CD14-positive monocyte (primary cell): ENCODE results near the gene VAMP3. TPM values are rescaled to one million over a fixed set of nuclear protein-coding genes. Genes with fewer than 3 reads are reported as not detected.

Experiments
- DNase-seq, 3 donors: peaks; one replicate each; pipeline ENCODE4 v3.0.0-alpha.2; 2011 to 2022
- H2AFZ ChIP-seq: 2 replicates; pipeline ENCODE4 v1.6.0; 2012; ENCODE audit warnings: mild to moderate bottlenecking, low read depth, low read length, inconsistent platforms; ENCODE audit not compliant: insufficient read depth, poor library complexity, severe bottlenecking
- H3K27ac ChIP-seq, 2 donors: 1 replicate in 1 of 2; 2 replicates in 1 of 2; pipeline ENCODE4 v1.5.1; 2012 to 2013; ENCODE audit warnings: low read length in 2 of 2, control low read depth in 1 of 2, inconsistent platforms in 1 of 2, low read depth in 1 of 2, mild to moderate bottlenecking in 1 of 2
- H3K27me3 ChIP-seq, 2 donors: one replicate each; pipeline versions ENCODE4 v1.6.0 to v1.6.1; 2011 to 2013; ENCODE audit warnings: low read length in 2 of 2; ENCODE audit not compliant: control insufficient read depth in 2 of 2, insufficient read depth in 2 of 2
- H3K36me3 ChIP-seq, 2 donors: replicated peaks in 1 of 2; 1 replicate in 1 of 2; 2 replicates in 1 of 2; pipeline versions ENCODE4 v1.5.1 to v1.6.1; 2012 to 2013; ENCODE audit warnings: low read length in 2 of 2, control low read depth in 1 of 2, inconsistent platforms in 1 of 2, mild to moderate bottlenecking in 1 of 2; ENCODE audit not compliant: insufficient read depth in 2 of 2, control insufficient read depth in 1 of 2
- H3K4me1 ChIP-seq, 2 donors: 1 replicate in 1 of 2; 2 replicates in 1 of 2; pipeline versions ENCODE4 v1.5.1 to v1.6.1; 2012 to 2013; ENCODE audit warnings: low read length in 2 of 2, control low read depth in 1 of 2, inconsistent platforms in 1 of 2, mild to moderate bottlenecking in 1 of 2, moderate library complexity in 1 of 2; ENCODE audit not compliant: insufficient read depth in 2 of 2, control insufficient read depth in 1 of 2
- H3K4me2 ChIP-seq: replicated peaks from 2 replicates; pipeline ENCODE3; 2012; ENCODE audit warnings: low read length, moderate library complexity, mild to moderate bottlenecking; ENCODE audit not compliant: poor library complexity, severe bottlenecking; ENCODE audit errors: extremely low read depth
- H3K4me3 ChIP-seq, 3 experiments: fragments of 200-600 bp in 1 of 3; sonication (generic) in 1 of 3; replicated peaks in 1 of 3; 1 replicate in 2 of 3; 2 replicates in 1 of 3; pipeline ENCODE4 v1.5.1; 2011 to 2013; ENCODE audit warnings: low read length in 3 of 3, mild to moderate bottlenecking in 3 of 3, control low read depth in 2 of 3, low read depth in 2 of 3, inconsistent platforms in 1 of 3, moderate library complexity in 1 of 3
- H3K79me2 ChIP-seq: 2 replicates; pipeline ENCODE4 v1.6.0; 2012; ENCODE audit warnings: mild to moderate bottlenecking, control low read depth, inconsistent platforms, low read length, moderate library complexity; ENCODE audit not compliant: insufficient read depth
- H3K9ac ChIP-seq: 2 replicates; pipeline ENCODE4 v1.6.0; 2017; ENCODE audit warnings: low read length, mild to moderate bottlenecking; ENCODE audit not compliant: insufficient read depth, poor library complexity, severe bottlenecking
- H3K9me3 ChIP-seq, 2 donors: replicated peaks in 1 of 2; 1 replicate in 1 of 2; 2 replicates in 1 of 2; pipeline versions ENCODE4 v1.5.1 to v1.6.1; 2012 to 2013; ENCODE audit warnings: low read length in 2 of 2, control low read depth in 1 of 2; ENCODE audit not compliant: control insufficient read depth in 1 of 2, insufficient read depth in 1 of 2
- H4K20me1 ChIP-seq: 2 replicates; pipeline ENCODE4 v1.6.0; 2012; ENCODE audit warnings: mild to moderate bottlenecking, low read length, control low read depth, moderate library complexity; ENCODE audit not compliant: insufficient read depth
- H3K27ac Mint-ChIP-seq, 7 donors: one replicate each; pipeline ENCODE4 v1.8.0; 2020; ENCODE audit warnings: mild to moderate bottlenecking in 7 of 7, mixed read lengths in 7 of 7, moderate library complexity in 6 of 7, inconsistent platforms in 2 of 7
- H3K27me3 Mint-ChIP-seq, 3 donors: one replicate each; pipeline ENCODE4 v1.8.0; 2021 to 2022; ENCODE audit warnings: low read depth in 3 of 3, mild to moderate bottlenecking in 3 of 3, mixed read lengths in 3 of 3, moderate library complexity in 3 of 3, inconsistent platforms in 1 of 3
- H3K36me3 Mint-ChIP-seq, 2 donors: one replicate each; pipeline ENCODE4 v1.8.0; 2020; ENCODE audit warnings: mixed read lengths in 2 of 2, inconsistent platforms in 1 of 2, mild to moderate bottlenecking in 1 of 2
- H3K4me1 Mint-ChIP-seq: one replicate; pipeline ENCODE4 v1.8.0; 2020; ENCODE audit warnings: mild to moderate bottlenecking, mixed read lengths
- H3K4me3 Mint-ChIP-seq, 2 donors: one replicate each; pipeline ENCODE4 v1.8.0; 2020; ENCODE audit warnings: mild to moderate bottlenecking in 2 of 2, mixed read lengths in 2 of 2, moderate library complexity in 1 of 2
- H3K9me3 Mint-ChIP-seq, 7 donors: one replicate each; pipeline ENCODE4 v1.8.0; 2020 to 2022; ENCODE audit warnings: mixed read lengths in 7 of 7, mild to moderate bottlenecking in 6 of 7, moderate library complexity in 6 of 7, inconsistent platforms in 2 of 7
- WGBS: methylation state at CpG from one replicate; pipeline ENCODE4 v1.1.5; 2013; ENCODE audit warnings: missing lambda C conversion rate; ENCODE audit not compliant: insufficient coverage; 5-methylcytosine and 5-hydroxymethylcytosine counted together
- intact Hi-C, 2 donors: fragments of 100-400 bp; cut with micrococcal nuclease; formaldehyde crosslinking; loops; one replicate each; pipeline versions ENCODE4 v1.15.0 to v1.15.1; 2023
- polyA plus RNA-seq, 3 donors: library from polyadenylated mRNA; depleted of rRNA in 1 of 3; unstranded in 2 of 3; stranded (reverse) in 1 of 3; fragments of 300-500 nt in 2 of 3; fragments of >200 nt in 1 of 3; fragmentation: Illumina TruSeq in 2 of 3; gene quantifications; 1 replicate in 2 of 3; 2 replicates in 1 of 3; pipeline ENCODE4 v1.2.3, GENCODE V29; 2012 to 2021
- TF ChIP-seq, protein P1 (sequence below): fragments of 200-600 bp; IDR thresholded peaks from one replicate; pipeline ENCODE4 v1.8.0; 2022; ENCODE audit warnings: antibody characterized with exemption, mild to moderate bottlenecking

Gene VAMP3
- polyA plus RNA-seq, 3 donors: 106 to 149 (median 138) TPM

DNA sequence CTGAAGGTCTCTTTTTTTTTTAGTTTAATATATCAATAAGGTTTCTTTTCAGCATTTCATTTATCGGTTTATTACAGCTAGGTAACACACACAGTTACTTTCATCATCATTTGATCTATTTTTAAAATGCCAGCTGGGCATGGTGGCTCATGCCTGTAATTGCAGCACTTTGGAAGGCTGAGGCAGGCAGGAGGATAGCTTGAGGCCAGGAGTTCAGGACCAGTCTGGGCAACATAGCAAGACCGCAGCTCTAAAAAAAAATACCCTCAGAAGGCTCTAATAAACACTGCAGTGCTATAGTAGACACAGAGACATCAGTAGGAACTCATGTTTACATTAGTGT lies 48.5 kb upstream of the VAMP3 start:
- H3K27ac ChIP-seq: no peak overlapping the region
- TF ChIP-seq, protein P1, sequence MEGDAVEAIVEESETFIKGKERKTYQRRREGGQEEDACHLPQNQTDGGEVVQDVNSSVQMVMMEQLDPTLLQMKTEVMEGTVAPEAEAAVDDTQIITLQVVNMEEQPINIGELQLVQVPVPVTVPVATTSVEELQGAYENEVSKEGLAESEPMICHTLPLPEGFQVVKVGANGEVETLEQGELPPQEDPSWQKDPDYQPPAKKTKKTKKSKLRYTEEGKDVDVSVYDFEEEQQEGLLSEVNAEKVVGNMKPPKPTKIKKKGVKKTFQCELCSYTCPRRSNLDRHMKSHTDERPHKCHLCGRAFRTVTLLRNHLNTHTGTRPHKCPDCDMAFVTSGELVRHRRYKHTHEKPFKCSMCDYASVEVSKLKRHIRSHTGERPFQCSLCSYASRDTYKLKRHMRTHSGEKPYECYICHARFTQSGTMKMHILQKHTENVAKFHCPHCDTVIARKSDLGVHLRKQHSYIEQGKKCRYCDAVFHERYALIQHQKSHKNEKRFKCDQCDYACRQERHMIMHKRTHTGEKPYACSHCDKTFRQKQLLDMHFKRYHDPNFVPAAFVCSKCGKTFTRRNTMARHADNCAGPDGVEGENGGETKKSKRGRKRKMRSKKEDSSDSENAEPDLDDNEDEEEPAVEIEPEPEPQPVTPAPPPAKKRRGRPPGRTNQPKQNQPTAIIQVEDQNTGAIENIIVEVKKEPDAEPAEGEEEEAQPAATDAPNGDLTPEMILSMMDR: no peak
- H3K27me3 Mint-ChIP-seq: no peaks in the 10 kb centered on the region
- no peaks in the 10 kb centered on the region for H3K36me3 Mint-ChIP-seq
- no CpG with 5 or more reads among the region's 2 CpGs for WGBS
- H3K79me2 ChIP-seq: no peaks in the 10 kb centered on the region
- H4K20me1 ChIP-seq: no peaks in the 10 kb centered on the region
- intact Hi-C loops: no loop called here
- no peaks in the 10 kb centered on the region for H3K27me3 ChIP-seq
- H3K4me1 ChIP-seq: peaks cover 7 to 8% of the 10 kb centered on the region in 2 donors
- DNase-seq: no peak
- no peaks in the 10 kb centered on the region for H3K9me3 Mint-ChIP-seq
- H3K4me3 Mint-ChIP-seq: no peak overlapping the region
- no peaks in the 10 kb centered on the region for H3K9me3 ChIP-seq
- H3K9ac ChIP-seq: no peak overlapping the region
- no peak overlapping the region for H2AFZ ChIP-seq
- no peak overlapping the region for H3K4me3 ChIP-seq
- H3K4me2 ChIP-seq: no peak overlapping the region
- peaks cover 12% of the 10 kb centered on the region for H3K4me1 Mint-ChIP-seq
- no peaks in the 10 kb centered on the region for H3K36me3 ChIP-seq
- no peak overlapping the region for H3K27ac Mint-ChIP-seq

- TF ChIP-seq, protein P1: no peak
- Histone ChIP-seq H3K27ac (no peak overlapping the region), H3K4me3 (no peak overlapping the region), H2AFZ (peak overlapping the region; percentile 59), H4K20me1 (no peaks in the 10 kb centered on the region), H3K79me2 (no peaks in the 10 kb centered on the region), H3K9ac (no peak overlapping the region), H3K36me3 (no peaks in the 10 kb centered on the region), H3K4me2 (peak overlapping the region; percentile 28), H3K9me3 (no peaks in the 10 kb centered on the region), H3K27me3 (no peaks in the 10 kb centered on the region), H3K4me1 (peaks cover 21 to 23% of the 10 kb centered on the region in 2 donors)
- intact Hi-C loops: no loop called here
- H3K9me3 Mint-ChIP-seq: no peaks in the 10 kb centered on the region
- H3K36me3 Mint-ChIP-seq: no peaks in the 10 kb centered on the region
- peaks cover 32% of the 10 kb centered on the region for H3K4me1 Mint-ChIP-seq
- WGBS: 0% methylated on average over 7 of the region's 7 CpGs
- no peak overlapping the region for H3K27ac Mint-ChIP-seq
- no peak for DNase-seq
- H3K4me3 Mint-ChIP-seq: no peak overlapping the region
- H3K27me3 Mint-ChIP-seq: peaks cover 0 to 3% (median 1%) of the 10 kb centered on the region in 3 donors
Measured at GRCh38 chr1:7726623-7727022, 44.5 kb upstream of the VAMP3 start.
